PFSK-1 (cell line): Measurements from ENCODE around the gene ATG2B.

Experiments
- POLR2AphosphoS5 ChIP-seq: IDR thresholded peaks from 2 replicates; pipeline ENCODE4 v1.6.1; 2012; ENCODE audit warnings: low read depth, mild to moderate bottlenecking, control low read depth, low read length, moderate library complexity
- REST ChIP-seq, 2 experiments: IDR thresholded peaks; 2 replicates each; pipeline versions ENCODE4 v1.6.1 to v1.8.0; 2011 to 2012; ENCODE audit warnings: low read depth in 2 of 2, low read length in 2 of 2, control low read depth in 1 of 2, inconsistent platforms in 1 of 2, mild to moderate bottlenecking in 1 of 2, moderate library complexity in 1 of 2; ENCODE audit not compliant: insufficient read depth in 1 of 2
- SIN3A ChIP-seq: IDR thresholded peaks from 2 replicates; pipeline ENCODE4 v1.6.1; 2012; ENCODE audit warnings: mild to moderate bottlenecking, low read length, moderate library complexity, borderline replicate concordance; ENCODE audit not compliant: insufficient read depth
- TAF1 ChIP-seq: IDR thresholded peaks from 2 replicates; pipeline ENCODE4 v1.6.1; 2012; ENCODE audit warnings: low read length, control low read depth, borderline replicate concordance; ENCODE audit not compliant: insufficient read depth

DNA sequence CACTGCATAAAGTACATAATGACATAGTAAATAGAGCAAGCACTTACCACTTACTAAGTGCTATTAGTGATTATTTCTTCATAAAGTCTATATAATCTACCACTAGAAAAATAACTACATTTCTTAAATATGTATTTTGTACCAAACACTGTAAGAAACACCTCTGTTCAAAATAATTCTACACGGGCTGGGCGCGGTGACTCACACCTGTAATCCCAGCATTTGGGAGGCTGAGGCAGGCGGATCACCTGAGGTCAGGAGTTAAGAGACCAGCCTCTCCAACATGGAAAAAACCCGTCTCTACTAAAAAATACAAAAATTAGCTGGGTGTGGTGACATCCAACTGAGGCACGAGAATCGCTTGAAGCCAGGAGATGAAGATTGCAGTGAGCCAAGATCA is 38.9 kb downstream of the ATG2B start:
- TF ChIP-seq REST (IDR thresholded peaks at IDR 0.05; ENCODE audit: insufficient read depth in 1 of 2, low read depth in 2 of 2, low read length in 2 of 2) (no peak), TAF1 (no peak), POLR2AphosphoS5 (no peak), SIN3A (no peak)
